Peyer's patch (tissue), 4 donors: ENCODE data around the gene POLK.

Experiments used
- CTCF ChIP-seq, 6 experiments: fragments of 450-650 bp in 4 of 6; fragments of 200-600 bp in 2 of 6; sonication (generic) in 1 of 6; IDR thresholded peaks; one replicate each; pipeline ENCODE4 v1.5.1; 2017 to 2019; ENCODE audit warnings: antibody characterized with exemption in 6 of 6, mild to moderate bottlenecking in 3 of 6, moderate library complexity in 1 of 6
- POLR2A ChIP-seq, 2 donors: fragments of 450-650 bp; IDR thresholded peaks; one replicate each; pipeline ENCODE4 v1.5.1; 2017; ENCODE audit warnings: antibody characterized with exemption in 2 of 2, mild to moderate bottlenecking in 2 of 2, moderate library complexity in 2 of 2

DNA sequence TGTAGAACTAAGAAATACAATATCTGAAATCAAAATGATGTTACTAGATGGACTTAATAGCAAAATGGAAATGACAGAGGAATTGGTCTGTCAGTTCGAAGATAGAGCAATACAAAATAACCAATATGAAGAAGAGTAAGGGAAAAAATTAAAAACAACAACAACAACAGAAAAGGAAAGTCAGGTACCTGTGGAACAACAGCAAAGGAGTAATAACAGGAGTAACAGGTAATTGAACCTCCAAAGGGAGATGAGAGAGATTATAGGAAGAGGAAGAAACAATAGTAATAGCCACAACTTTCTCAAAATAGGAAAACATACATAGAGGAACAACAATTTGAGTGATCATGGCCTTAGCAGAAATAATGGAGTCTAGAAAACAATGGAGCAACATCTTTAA lies 13.7 kb downstream of the POLK start:
- no peak for TF ChIP-seq CTCF (IDR thresholded peaks at IDR 0.05)
- TF ChIP-seq POLR2A (IDR thresholded peaks at IDR 0.05): no peak
